Endothelial cell of umbilical vein (primary cell): ENCODE data around the gene ZNF888. TPM values are rescaled to one million over a fixed set of nuclear protein-coding genes. Genes with fewer than 3 reads are reported as not detected.
A peak's percentile ranks its signal among the peaks of the same experiment; 100 is the strongest.

Experiments
- BruUV-seq: library from RNA; stranded (reverse); fragments of 400-500 nt; replicated peaks from 2 replicates; lab custom pipeline; 2021; lab: Mats Ljungman, UMichigan
- CTCF ChIA-PET: fragments of 300-600, 350-600 bp; sonication (Branson Sonifier 250); formaldehyde crosslinking; loops from one replicate; lab custom pipeline; 2021; ENCODE audit warnings: antibody characterized with exemption, inconsistent platforms; lab: Charles Lee
- POLR2A ChIA-PET: fragments of 300-600, 350-600 bp; sonication (Branson Sonifier 250); formaldehyde crosslinking; loops from one replicate; lab custom pipeline; 2021; ENCODE audit warnings: antibody characterized with exemption, inconsistent platforms; lab: Charles Lee
- DNase-seq: peaks from one replicate; pipeline ENCODE4 v3.0.0-alpha.2; 2011; ENCODE audit warnings: low read depth, low spot score
- FAIRE-seq: peaks from 2 replicates; lab custom pipeline; 2011; peaks lifted over from hg19 to GRCh38; lab: Jason Lieb, UNC
- H2AFZ ChIP-seq: 2 replicates; pipeline ENCODE4 v1.6.0; 2012; ENCODE audit warnings: low read depth, low read length, control low read depth, inconsistent platforms
- H3K27ac ChIP-seq: 2 replicates; pipeline ENCODE4 v1.5.1; 2011; ENCODE audit warnings: low read depth, mild to moderate bottlenecking, control low read depth, low read length, moderate library complexity; ENCODE audit not compliant: insufficient read depth
- H3K27me3 ChIP-seq, 2 experiments: 2 replicates each; pipeline versions ENCODE4 v1.6.0 to v1.6.1; 2011; ENCODE audit warnings: low read length in 2 of 2, mixed read lengths in 1 of 2; ENCODE audit not compliant: control insufficient read depth in 2 of 2, insufficient read depth in 2 of 2
- H3K36me3 ChIP-seq, 2 experiments: 2 replicates in 1 of 2; 3 replicates in 1 of 2; pipeline ENCODE4 v1.5.1; 2011; ENCODE audit warnings: low read length in 2 of 2, mild to moderate bottlenecking in 1 of 2, moderate library complexity in 1 of 2; ENCODE audit not compliant: control insufficient read depth in 2 of 2, insufficient read depth in 2 of 2; ENCODE audit errors: extremely low read depth in 1 of 2
- H3K4me1 ChIP-seq: 3 replicates; pipeline ENCODE4 v1.5.1; 2011; ENCODE audit warnings: mild to moderate bottlenecking, low read length; ENCODE audit not compliant: control insufficient read depth, insufficient read depth; ENCODE audit errors: extremely low read depth
- H3K4me2 ChIP-seq: 2 replicates; pipeline ENCODE4 v1.6.1; 2011; ENCODE audit warnings: low read length, control low read depth, mixed read lengths; ENCODE audit not compliant: insufficient read depth
- H3K4me3 ChIP-seq, 3 experiments: fragments of 200-600 bp in 1 of 3; sonication (generic), shearing (Covaris generic) in 1 of 3; replicated peaks in 1 of 3; 2 replicates each; pipeline ENCODE4 v1.5.1; 2011 to 2016; ENCODE audit warnings: control low read depth in 3 of 3, low read length in 3 of 3, mild to moderate bottlenecking in 2 of 3, inconsistent platforms in 1 of 3, low read depth in 1 of 3, moderate library complexity in 1 of 3; ENCODE audit not compliant: insufficient read depth in 1 of 3
- H3K79me2 ChIP-seq: 2 replicates; pipeline ENCODE4 v1.6.0; 2012; ENCODE audit warnings: low read length, inconsistent platforms; ENCODE audit not compliant: control insufficient read depth, insufficient read depth
- H3K9ac ChIP-seq: replicated peaks from 2 replicates; pipeline ENCODE3; 2011; ENCODE audit warnings: low read length, control low read depth; ENCODE audit not compliant: insufficient read depth; ENCODE audit errors: extremely low read depth
- H3K9me1 ChIP-seq: replicated peaks from 3 replicates; pipeline ENCODE4 v1.6.0; 2011; ENCODE audit warnings: mild to moderate bottlenecking, low read length; ENCODE audit not compliant: control insufficient read depth, insufficient read depth; ENCODE audit errors: extremely low read depth
- H3K9me3 ChIP-seq: replicated peaks from 2 replicates; pipeline ENCODE4 v1.5.1; 2012; ENCODE audit warnings: low read length, inconsistent platforms; ENCODE audit not compliant: control insufficient read depth, insufficient read depth
- H4K20me1 ChIP-seq: replicated peaks from 2 replicates; pipeline ENCODE3; 2011; ENCODE audit warnings: mild to moderate bottlenecking, low read length; ENCODE audit not compliant: control insufficient read depth, insufficient read depth; ENCODE audit errors: extremely low read depth
- EZH2 ChIP-seq: IDR thresholded peaks from 2 replicates; pipeline ENCODE4 v1.6.1; 2012; ENCODE audit warnings: borderline replicate concordance, low read depth, mild to moderate bottlenecking, moderate library complexity, low read length, inconsistent platforms; ENCODE audit not compliant: severe bottlenecking
- MAX ChIP-seq: IDR thresholded peaks from 2 replicates; pipeline ENCODE4 v1.6.1; 2011; ENCODE audit not compliant: insufficient read depth, insufficient read length
- MYC ChIP-seq: IDR thresholded peaks from one replicate; pipeline ENCODE4 v1.6.1; 2011; ENCODE audit warnings: mild to moderate bottlenecking, low read depth, low read length
- POLR2A ChIP-seq: IDR thresholded peaks from 2 replicates; pipeline ENCODE4 v1.6.1; 2012; ENCODE audit warnings: low read depth, mild to moderate bottlenecking, control low read depth, low read length
- POLR2AphosphoS5 ChIP-seq: IDR thresholded peaks from 2 replicates; pipeline ENCODE4 v1.6.1; 2012; ENCODE audit warnings: low read depth, mild to moderate bottlenecking, control low read depth, low read length, moderate library complexity; ENCODE audit not compliant: insufficient read depth
- dilution Hi-C: fragments of 300-500 bp; cut with MboI; formaldehyde crosslinking; loops from one replicate; pipeline ENCODE4 v1.15.0; 2019; ENCODE audit warnings: low sequenced_read_pairs; ENCODE audit not compliant: extremely low pct_ligation_motif_present
- intact Hi-C: fragments of 100-400 bp; cut with micrococcal nuclease; formaldehyde crosslinking; loops from one replicate; pipeline ENCODE4 v1.10.0; 2022
- polyA plus RNA-seq, 4 experiments: library from polyadenylated mRNA; depleted of rRNA in 3 of 4; stranded (reverse) in 3 of 4; unstranded in 1 of 4; fragments of >200 nt; gene quantifications; 2 replicates each; pipeline versions ENCODE4 v1.2.1 to v1.2.3, GENCODE V29; 2011 to 2012; ENCODE audit warnings: missing spikeins in 1 of 4
- total RNA-seq: library from RNA; stranded (reverse); gene quantifications from 2 replicates; pipeline ENCODE4 v1.2.3, GENCODE V29; 2021

The ZNF888 gene
- total and polyA plus RNA-seq, 2 donors (not counting 3 experiments of a cell fraction or from before 2014, with no cell fraction given): 0.72 to 3.9 TPM

- FAIRE-seq: no peak
- peak overlapping the region; percentile 3 to 76 (median 41) for H3K4me3 ChIP-seq
- H3K27ac ChIP-seq: peak overlapping the region; percentile 45
- H3K4me2 ChIP-seq: peak overlapping the region; percentile 54
- DNase-seq: no peak
- no peaks in the 10 kb centered on the region for H3K4me1 ChIP-seq
- no TSS peak for BruUV-seq
- H4K20me1 ChIP-seq: no peaks in the 10 kb centered on the region
- intact Hi-C loops: loop anchor here (5.0 kb wide), 2 partner anchors 86 to 144 kb away; partner anchors contain the start of gene ZNF468
- dilution Hi-C loops: no loop called here
- H3K27me3 ChIP-seq: no peaks in the 10 kb centered on the region
- no peak for TF ChIP-seq MYC
- no peak for TF ChIP-seq EZH2
- no peak for TF ChIP-seq POLR2AphosphoS5
- POLR2A ChIA-PET: no interaction called here
- H3K9ac ChIP-seq: no peak overlapping the region
- H3K36me3 ChIP-seq: no peaks in the 10 kb centered on the region
- no peaks in the 10 kb centered on the region for H3K9me3 ChIP-seq
- no peaks in the 10 kb centered on the region for H3K79me2 ChIP-seq
- no peaks in the 10 kb centered on the region for H3K9me1 ChIP-seq
- peak overlapping the region; percentile 58 for H2AFZ ChIP-seq
- CTCF ChIA-PET: no interaction called here
These were observed 20.1 kb upstream of the ZNF888 start for GRCh38 chr19:52943134-52943883.

DNA sequence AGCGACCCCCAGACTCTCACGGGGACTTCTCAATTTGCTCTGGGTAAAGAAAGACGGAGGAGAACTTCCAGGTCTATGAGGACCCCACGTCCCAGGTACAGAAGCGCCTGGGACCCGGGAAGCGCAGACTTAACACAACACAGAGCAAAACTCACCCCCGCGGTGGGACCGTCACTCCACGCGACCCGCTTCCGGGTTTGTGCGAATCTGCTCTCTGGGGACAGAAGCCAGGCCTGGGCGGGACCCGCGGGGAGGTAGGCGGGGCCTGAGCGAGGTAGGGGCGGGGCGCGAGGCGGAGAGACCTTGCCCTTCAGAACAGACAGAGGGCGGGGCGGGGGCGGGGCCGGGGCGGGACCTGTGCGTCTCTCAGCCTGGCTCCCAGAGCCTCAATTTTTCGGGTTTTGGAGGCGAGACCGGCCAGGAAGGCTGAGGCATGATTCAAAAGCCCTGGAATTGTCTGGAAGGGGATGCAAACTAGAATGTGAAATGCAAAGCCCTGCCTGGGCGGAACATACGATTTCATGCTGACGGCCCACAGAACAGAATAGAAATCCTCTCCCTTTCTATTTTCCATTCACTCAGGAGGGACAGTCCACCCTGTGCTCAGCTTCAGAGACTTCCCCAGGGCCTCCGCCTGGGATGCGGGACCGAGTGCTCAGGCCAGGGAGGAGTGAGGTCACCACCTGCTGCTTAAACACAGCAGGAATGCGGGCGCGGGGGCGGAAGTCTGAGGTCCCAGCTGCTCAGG, 19.3 kb upstream of the ZNF888 start:
- DNase-seq (peak; percentile 85), FAIRE-seq (peak; percentile 89)
- intact Hi-C loops: loop anchor here (1.0 to 5.0 kb wide), 6 partner anchors 19 to 145 kb away; partner anchors contain the start of genes ZNF320, ZNF468, ZNF816 and ZNF888
- ChIA-PET CTCF (no interaction called here), POLR2A (no interaction called here)
- H3K9me3 ChIP-seq: no peaks in the 10 kb centered on the region
- H3K4me3 ChIP-seq: peak overlapping the region; percentile 76 to 94 (median 87)
- H3K36me3 ChIP-seq: no peaks in the 10 kb centered on the region
- peak overlapping the region; percentile 84 for H3K9ac ChIP-seq
- H4K20me1 ChIP-seq: no peaks in the 10 kb centered on the region
- no TSS peak for BruUV-seq
- peak overlapping the region; percentile 95 for H3K4me2 ChIP-seq
- no peaks in the 10 kb centered on the region for H3K79me2 ChIP-seq
- H3K27ac ChIP-seq: peak overlapping the region; percentile 65
- H3K9me1 ChIP-seq: no peaks in the 10 kb centered on the region
- dilution Hi-C loops: no loop called here
- H3K4me1 ChIP-seq: no peaks in the 10 kb centered on the region
- TF ChIP-seq MAX (no peak), POLR2A (peak; percentile 60), POLR2AphosphoS5 (peak; percentile 66)
- H2AFZ ChIP-seq: peak overlapping the region; percentile 83
- no peaks in the 10 kb centered on the region for H3K27me3 ChIP-seq
